HepG2 (cell line): Measurements from ENCODE around the gene IKZF2. TPM values are rescaled to one million over a fixed set of nuclear protein-coding genes. Genes with fewer than 3 reads are reported as not detected.

Source experiments
- ATRX ChIP-seq: sonication (generic); formaldehyde crosslinking; IDR thresholded peaks from 2 replicates; pipeline ENCODE4 v1.4.0; 2020; ENCODE audit warnings: missing genetic modification reagents, borderline replicate concordance
- BRD4 ChIP-seq: sonication (generic); formaldehyde crosslinking; IDR thresholded peaks from 2 replicates; pipeline ENCODE4 v1.4.0; 2020; ENCODE audit warnings: missing genetic modification reagents
- CBX2 ChIP-seq, 2 experiments: fragments of 200-600 bp in 1 of 2; sonication (generic); formaldehyde crosslinking in 1 of 2; IDR thresholded peaks; 2 replicates each; pipeline versions ENCODE4 v1.7.0 to v1.8.1; 2018 to 2022; ENCODE audit warnings: low read depth in 2 of 2, low read length in 1 of 2, mild to moderate bottlenecking in 1 of 2, missing genetic modification reagents in 1 of 2
- FOXO1 ChIP-seq: sonication (generic); formaldehyde crosslinking; IDR thresholded peaks from 2 replicates; pipeline ENCODE4 v1.4.0; 2020; ENCODE audit warnings: missing genetic modification reagents
- GABPA ChIP-seq, 2 experiments: IDR thresholded peaks; 2 replicates each; pipeline ENCODE4 v1.6.1; 2011 to 2016; ENCODE audit warnings: low read depth in 2 of 2, low read length in 1 of 2, missing biosample characterization in 1 of 2, missing genetic modification characterization in 1 of 2
- GMEB1 ChIP-seq: sonication (generic); formaldehyde crosslinking; IDR thresholded peaks from 2 replicates; pipeline ENCODE4 v1.5.1; 2020; ENCODE audit warnings: missing genetic modification reagents, mild to moderate bottlenecking, borderline replicate concordance
- MED1 ChIP-seq: sonication (generic); formaldehyde crosslinking; IDR thresholded peaks from 2 replicates; pipeline ENCODE4 v1.4.0; 2020; ENCODE audit warnings: missing genetic modification reagents
- MTA1 ChIP-seq: sonication (generic); formaldehyde crosslinking; IDR thresholded peaks from 2 replicates; pipeline ENCODE4 v1.4.0; 2020; ENCODE audit warnings: missing genetic modification reagents, mild to moderate bottlenecking, borderline replicate concordance
- NCOA2 ChIP-seq: sonication (generic); formaldehyde crosslinking; IDR thresholded peaks from 2 replicates; pipeline ENCODE4 v1.8.0; 2022; ENCODE audit warnings: inconsistent platforms
- PATZ1 ChIP-seq: sonication (generic); formaldehyde crosslinking; IDR thresholded peaks from 2 replicates; pipeline ENCODE4 v1.4.0; 2020; ENCODE audit warnings: missing genetic modification reagents
- PRPF4 ChIP-seq: fragments of 200-400 bp; formaldehyde crosslinking; IDR thresholded peaks from 2 replicates; pipeline ENCODE4 v1.6.1; 2016; ENCODE audit warnings: low read length, low read depth; ENCODE audit not compliant: poor library complexity, severe bottlenecking
- RAD51 ChIP-seq: fragments of 450-650 bp; IDR thresholded peaks from 2 replicates; pipeline ENCODE4 v1.6.1; 2016; ENCODE audit warnings: borderline replicate concordance
- RBFOX2 ChIP-seq: fragments of 200-400 bp; formaldehyde crosslinking; IDR thresholded peaks from 2 replicates; pipeline ENCODE4 v1.6.1; 2017; ENCODE audit warnings: low read depth, mild to moderate bottlenecking, low read length
- RXRA ChIP-seq: sonication (generic); formaldehyde crosslinking; IDR thresholded peaks from 2 replicates; pipeline ENCODE4 v1.5.1; 2020; ENCODE audit warnings: missing genetic modification reagents
- SMYD3 ChIP-seq: sonication (generic); formaldehyde crosslinking; IDR thresholded peaks from 2 replicates; pipeline ENCODE4 v1.8.1; 2023; ENCODE audit warnings: mild to moderate bottlenecking, missing genetic modification reagents
- SP4 ChIP-seq: sonication (generic); formaldehyde crosslinking; IDR thresholded peaks from 2 replicates; pipeline ENCODE4 v1.8.1; 2023; ENCODE audit warnings: mild to moderate bottlenecking, missing genetic modification reagents
- SRSF1 ChIP-seq: fragments of 200-400 bp; formaldehyde crosslinking; optimal IDR thresholded peaks from 2 replicates; pipeline ENCODE3; 2017; ENCODE audit warnings: mild to moderate bottlenecking, low read depth, low read length, moderate library complexity
- THAP8 ChIP-seq: sonication (generic); formaldehyde crosslinking; IDR thresholded peaks from 2 replicates; pipeline ENCODE4 v1.5.1; 2020; ENCODE audit warnings: missing genetic modification reagents, mild to moderate bottlenecking, borderline replicate concordance
- YEATS4 ChIP-seq: sonication (generic); formaldehyde crosslinking; IDR thresholded peaks from 2 replicates; pipeline ENCODE4 v1.4.0; 2020; ENCODE audit warnings: missing genetic modification reagents, borderline replicate concordance
- ZFP36 ChIP-seq: fragments of 150-350 bp; IDR thresholded peaks from 2 replicates; pipeline ENCODE4 v1.6.1; 2018; ENCODE audit warnings: borderline replicate concordance, low read length, low read depth; ENCODE audit not compliant: partially characterized antibody
- ZNF501 ChIP-seq: sonication (generic); formaldehyde crosslinking; IDR thresholded peaks from 2 replicates; pipeline ENCODE4 v1.5.1; 2020; ENCODE audit warnings: mild to moderate bottlenecking, moderate library complexity, missing genetic modification reagents
- ZNF615 ChIP-seq: sonication (generic); formaldehyde crosslinking; IDR thresholded peaks from 2 replicates; pipeline ENCODE4 v1.5.0; 2020; ENCODE audit warnings: mild to moderate bottlenecking, missing genetic modification reagents, borderline replicate concordance
- ZNF678 ChIP-seq: sonication (generic); formaldehyde crosslinking; IDR thresholded peaks from 2 replicates; pipeline ENCODE4 v1.4.0; 2020; ENCODE audit warnings: mild to moderate bottlenecking, missing genetic modification reagents
- ZNF713 ChIP-seq: sonication (generic); formaldehyde crosslinking; IDR thresholded peaks from 2 replicates; pipeline ENCODE4 v1.4.0; 2020; ENCODE audit warnings: mild to moderate bottlenecking, missing genetic modification reagents
- ZNF772 ChIP-seq: sonication (generic); formaldehyde crosslinking; IDR thresholded peaks from 2 replicates; pipeline ENCODE4 v1.5.0; 2020; ENCODE audit warnings: mild to moderate bottlenecking, missing genetic modification reagents
- ZNF792 ChIP-seq: IDR thresholded peaks from 2 replicates; pipeline ENCODE4 v1.6.1; 2016
- ZSCAN30 ChIP-seq: sonication (generic); formaldehyde crosslinking; IDR thresholded peaks from 2 replicates; pipeline ENCODE4 v1.5.0; 2020; ENCODE audit warnings: mild to moderate bottlenecking, missing genetic modification reagents
- polyA plus RNA-seq, 8 experiments: library from polyadenylated mRNA; depleted of rRNA in 3 of 8; stranded (reverse) in 7 of 8; unstranded in 1 of 8; fragments of >200 nt; fragmentation: Illumina TruSeq in 4 of 8; extraction: Trizol in 4 of 8; gene quantifications; 2 replicates each; pipeline versions ENCODE4 v1.2.1 to v1.2.3, GENCODE V29; 2011 to 2016; ENCODE audit warnings: low read depth in 4 of 8, missing spikeins in 1 of 8, mixed read lengths in 1 of 8; ENCODE audit not compliant: insufficient read depth in 1 of 8
- total RNA-seq, 5 experiments: library from RNA; depleted of rRNA; stranded (reverse); fragments of >200 nt; fragmentation: Illumina TruSeq; extraction: Trizol; gene quantifications; 2 replicates each; pipeline ENCODE4 v1.2.3, GENCODE V29; 2016; ENCODE audit warnings: low read depth in 1 of 5

IKZF2 gene
- total and polyA plus RNA-seq, 2 of the 13 experiments (the other 11 are each of a cell fraction or from before 2014, with no cell fraction given) = 0.18 to 0.86 TPM

DNA sequence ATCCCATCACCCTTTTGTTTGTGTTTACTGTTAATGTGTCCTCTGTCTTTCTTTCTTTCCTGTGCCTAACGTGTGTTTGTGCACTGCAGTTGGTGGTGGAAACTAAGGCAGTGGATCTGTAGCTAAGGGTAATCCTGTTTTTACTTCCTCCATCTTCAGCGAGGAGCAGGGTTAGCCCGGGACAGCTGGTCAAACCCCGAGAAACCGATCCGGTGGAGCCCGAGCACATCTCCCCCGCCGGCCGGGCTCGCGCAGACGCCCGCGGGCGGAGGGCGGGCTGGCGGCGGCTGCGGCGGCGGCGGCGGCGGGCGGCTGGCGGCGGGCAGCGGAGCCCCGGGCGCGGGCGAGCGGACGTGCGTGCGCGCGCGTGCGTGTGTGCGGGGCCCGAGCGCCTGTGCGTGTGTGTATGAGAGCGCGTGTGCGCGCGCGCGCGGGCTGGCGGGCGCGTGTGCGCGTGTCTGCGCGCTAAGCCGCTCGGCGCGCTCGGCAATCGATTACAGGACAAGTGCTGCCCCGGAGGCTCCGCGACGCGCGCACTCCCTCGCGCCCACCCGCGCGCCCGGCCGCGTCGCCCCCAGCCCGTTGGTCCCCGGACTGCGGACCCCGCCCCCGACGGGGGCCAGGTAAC lies at the start of gene IKZF2 (continued):
- no peak for TF ChIP-seq NCOA2
- TF ChIP-seq ZNF501 (CRISPR knock-in tag) = peak; percentile 69; the same call in 1 of the 2 replicates
- TF ChIP-seq RBFOX2 = peak; percentile 68
- 0 out of 2 replicates have a peak, but pooled peaks have one; percentile 46 for TF ChIP-seq SP4 (CRISPR knock-in tag)
- no peak for TF ChIP-seq ZFP36
- no peak for TF ChIP-seq ZNF678
- TF ChIP-seq GMEB1 (CRISPR knock-in tag) = peak; percentile 75
- no peak for TF ChIP-seq GABPA (IDR thresholded peaks at IDR 0.05; ENCODE audit: low read depth, low read length)
- no peak for TF ChIP-seq GABPA (CRISPR knock-in tag; IDR thresholded peaks at IDR 0.05; ENCODE audit: low read depth)
- peak; percentile 72; the same call in 1 of the 2 replicates for TF ChIP-seq YEATS4 (CRISPR knock-in tag)
- no peak for TF ChIP-seq ZNF713 (CRISPR knock-in tag)
- TF ChIP-seq ZNF792 = 0 out of 2 replicates have a peak, but pooled peaks have one; percentile 6
- no peak for TF ChIP-seq BRD4 (CRISPR knock-in tag)
- TF ChIP-seq ZNF772 (CRISPR knock-in tag) = peak; percentile 23; the same call in 1 of the 2 replicates
- TF ChIP-seq MED1 (CRISPR knock-in tag) = 0 out of 2 replicates have a peak, but pooled peaks have one; percentile 30
- TF ChIP-seq PATZ1 (CRISPR knock-in tag) = peak; percentile 3; the same call in 1 of the 2 replicates
- no peak for TF ChIP-seq ATRX (CRISPR knock-in tag)
- no peak for TF ChIP-seq FOXO1 (CRISPR knock-in tag)
- TF ChIP-seq ZSCAN30 (CRISPR knock-in tag) = no peak
- no peak for TF ChIP-seq SRSF1
- 0 out of 2 replicates have a peak, but pooled peaks have one; percentile 52 for TF ChIP-seq RXRA (CRISPR knock-in tag)
- TF ChIP-seq SMYD3 (CRISPR knock-in tag) = no peak
- no peak for TF ChIP-seq RAD51
- no peak for TF ChIP-seq PRPF4
- TF ChIP-seq THAP8 = 0 out of 2 replicates have a peak, but pooled peaks have one; percentile 31
- no peak for TF ChIP-seq CBX2 (IDR thresholded peaks at IDR 0.05; ENCODE audit: low read depth, low read length)
- TF ChIP-seq CBX2 (CRISPR knock-in tag; IDR thresholded peaks at IDR 0.05; ENCODE audit: low read depth) = no peak
- no peak for TF ChIP-seq ZNF615 (CRISPR knock-in tag)
- TF ChIP-seq MTA1 (CRISPR knock-in tag) = 0 out of 2 replicates have a peak, but pooled peaks have one; percentile 66
